ENCODE data around the gene IGDCC3. TPM values are rescaled to one million over a fixed set of nuclear protein-coding genes. Genes with fewer than 3 reads are reported as not detected.

The IGDCC3 gene
- polyA plus RNA-seq, 3 donors: 0.01 to 0.79 TPM; not detected in 1

DNA sequence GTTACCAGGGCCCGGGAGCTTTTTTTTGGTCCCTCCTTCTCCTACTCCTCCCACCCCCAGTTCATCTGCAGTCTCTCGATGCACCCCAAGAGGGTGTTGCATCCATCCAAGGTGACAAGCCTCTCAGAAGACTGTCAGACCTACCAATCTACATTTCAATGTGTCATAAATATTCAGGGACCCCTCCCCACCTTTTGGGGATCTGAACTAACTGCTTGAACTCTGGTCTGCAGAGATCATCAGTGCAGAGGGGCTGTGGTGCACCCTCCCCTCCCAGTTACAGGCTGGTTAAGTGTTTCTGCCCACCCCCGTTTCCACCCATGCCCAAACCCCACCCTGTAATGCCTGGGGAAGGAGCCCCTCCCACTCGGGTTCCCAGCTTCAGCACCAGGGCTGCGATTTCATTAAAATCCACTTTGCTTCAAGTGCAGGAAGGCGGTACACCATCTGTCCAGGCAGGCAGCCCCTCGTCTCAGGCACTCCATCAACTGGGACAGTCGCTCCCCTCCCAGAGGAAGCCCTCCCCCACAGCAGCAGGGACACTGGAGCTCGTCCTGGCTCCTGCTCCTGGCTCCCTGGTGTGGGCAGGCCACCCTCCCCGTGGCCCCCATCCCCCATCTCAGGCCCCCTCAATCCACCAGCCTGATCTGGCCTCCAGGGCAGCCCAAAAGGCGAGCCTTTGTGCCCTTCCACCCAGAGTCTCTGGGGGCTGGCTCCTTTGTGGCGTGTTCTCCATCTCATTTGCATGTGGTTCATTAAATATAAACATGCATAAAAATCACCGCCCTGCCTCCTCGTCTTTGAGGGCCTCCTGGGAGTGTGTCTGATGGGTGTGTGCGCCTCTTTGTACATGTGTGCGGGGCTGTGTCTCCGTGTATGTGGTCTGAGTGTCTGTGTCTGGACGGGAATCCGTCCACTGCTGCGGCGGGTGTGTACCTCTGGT is 41.0 kb downstream of the IGDCC3 start:
- H3K27ac ChIP-seq (ENCODE audit: low read depth, low read length): no peak overlapping the region
- 72 to 77% (median 75%) methylated on average over 21 of the region's 21 CpGs for WGBS, 3 donors

DNA sequence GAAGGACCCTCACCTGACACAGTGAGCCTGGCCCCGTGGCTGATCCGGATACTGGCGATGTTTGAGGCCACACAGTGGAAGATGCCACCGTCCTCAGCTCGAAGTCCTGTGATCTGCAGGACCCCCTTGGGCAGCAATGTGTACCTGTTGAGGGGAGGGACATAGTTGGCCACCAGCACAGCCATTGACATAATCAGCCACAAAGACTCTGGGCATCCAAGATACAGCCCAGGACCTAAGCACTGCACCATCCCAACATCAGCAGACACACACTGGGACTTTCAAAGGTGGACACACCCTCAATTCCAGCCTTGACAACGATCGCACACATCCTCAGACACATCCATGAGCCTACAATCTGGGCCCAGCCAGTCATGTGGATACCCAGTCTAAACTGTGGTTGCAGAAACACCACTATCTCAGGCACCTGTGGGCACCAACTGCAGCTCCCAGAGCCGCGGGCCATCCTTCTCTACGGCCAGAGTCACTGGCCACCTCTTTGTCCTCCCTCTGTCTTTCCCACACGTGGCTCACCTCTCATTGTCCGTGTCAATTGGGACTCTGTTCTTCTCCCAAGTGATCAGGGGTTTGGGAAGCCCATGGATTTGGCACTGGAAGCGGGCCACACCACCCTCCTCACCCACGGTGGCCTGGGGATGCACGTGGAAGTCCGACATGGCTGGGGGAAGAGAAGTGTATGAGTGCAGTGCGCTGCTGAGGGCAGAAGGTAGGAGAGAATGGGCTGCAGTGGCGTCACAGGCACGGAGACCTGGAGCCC is 42.3 kb downstream of the IGDCC3 start:
- WGBS, 3 donors: 90 to 94% (median 93%) methylated on average over 19 of the region's 19 CpGs

DNA sequence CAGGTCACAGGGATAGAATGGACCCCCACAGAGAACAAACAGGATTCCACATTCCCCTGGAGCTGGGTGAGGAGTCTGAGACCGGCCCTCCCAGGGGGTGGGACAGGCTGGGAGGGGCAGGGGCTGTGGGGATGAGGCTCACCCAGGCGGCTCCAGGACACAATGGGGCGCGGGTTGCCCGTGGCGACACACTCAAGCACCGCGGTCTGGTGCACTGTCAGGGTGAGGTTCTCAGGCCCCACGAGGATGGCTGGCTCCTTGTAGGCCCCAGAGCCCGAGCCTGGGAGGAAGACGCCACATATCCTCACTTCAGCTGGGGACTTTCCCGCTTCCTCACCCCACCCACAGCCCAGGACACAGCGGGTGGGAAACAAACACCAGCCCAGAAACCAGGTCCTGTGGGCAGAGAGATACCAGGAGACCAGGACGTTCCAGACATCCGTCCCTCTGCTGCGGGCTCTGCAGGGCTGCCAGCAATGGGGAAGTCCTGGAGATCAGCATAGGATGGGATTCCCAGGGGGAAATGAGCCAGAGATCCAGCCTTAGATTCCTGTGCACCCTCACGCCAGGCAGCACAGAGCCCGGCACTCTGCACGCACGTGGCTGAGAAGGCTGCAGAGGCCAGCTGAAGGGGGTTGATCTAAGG is 43.1 kb downstream of the IGDCC3 start:
- 66 to 74% (median 74%) methylated on average over 17 to 20 of the region's 20 CpGs for WGBS, 3 donors
- no peak overlapping the region for H3K27ac ChIP-seq (ENCODE audit: low read depth, low read length)

More for the DNA sequence above, 42.3 kb downstream of the IGDCC3 start:
- H3K27ac ChIP-seq (ENCODE audit: low read depth, low read length): no peak overlapping the region

GRCh38 chr15:65333856-65334255 is 43.9 kb downstream of the IGDCC3 start:
- H3K27ac ChIP-seq (ENCODE audit: low read depth, low read length): no peak overlapping the region
- 72 to 85% (median 76%) methylated on average over 5 of the region's 5 CpGs for WGBS, 3 donors

GRCh38 chr15:65333148-65333820 is 44.5 kb downstream of the IGDCC3 start:
- no peak overlapping the region for H3K27ac ChIP-seq (ENCODE audit: low read depth, low read length)
- 78 to 85% (median 85%) methylated on average over 16 of the region's 16 CpGs for WGBS, 3 donors

DNA sequence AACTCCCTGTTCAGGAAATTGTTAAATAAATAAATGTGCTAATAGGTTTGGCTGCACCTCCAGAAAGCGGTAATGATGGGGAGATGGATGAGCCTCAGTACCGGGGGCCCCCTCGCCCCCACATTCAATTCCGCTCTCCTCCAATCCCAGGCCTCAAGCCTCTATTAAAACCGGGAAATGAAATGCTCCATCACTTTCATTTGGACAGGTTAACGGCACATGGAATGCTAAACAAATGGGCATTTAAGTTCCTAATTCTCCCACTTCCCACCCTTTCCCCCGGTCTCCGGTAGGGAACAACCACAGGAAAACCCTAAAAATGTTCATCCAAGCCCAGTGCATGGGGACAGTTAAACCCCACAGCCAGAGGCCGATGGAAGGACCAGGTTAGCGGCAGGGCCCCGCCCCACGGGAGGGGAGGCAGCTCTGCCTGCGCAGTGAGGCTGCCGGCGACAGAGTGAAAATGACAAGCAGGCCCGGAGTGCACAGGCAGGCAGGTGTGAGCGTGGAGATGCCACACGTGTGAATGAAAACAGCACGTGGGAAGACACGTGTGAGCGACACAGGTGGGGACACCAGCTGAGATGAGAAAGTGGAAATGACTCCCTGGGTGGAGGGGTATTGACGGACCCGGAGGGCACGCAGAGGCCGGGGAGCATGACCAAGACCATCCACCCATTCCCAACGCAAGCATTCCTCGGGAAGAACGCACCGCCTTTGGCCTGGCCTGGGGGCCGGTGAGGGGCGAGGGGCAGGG is 45.2 kb downstream of the IGDCC3 start:
- no peak overlapping the region for H3K27ac ChIP-seq (ENCODE audit: low read depth, low read length)
- WGBS, 3 donors: 87 to 90% (median 89%) methylated on average over 31 of the region's 31 CpGs

DNA sequence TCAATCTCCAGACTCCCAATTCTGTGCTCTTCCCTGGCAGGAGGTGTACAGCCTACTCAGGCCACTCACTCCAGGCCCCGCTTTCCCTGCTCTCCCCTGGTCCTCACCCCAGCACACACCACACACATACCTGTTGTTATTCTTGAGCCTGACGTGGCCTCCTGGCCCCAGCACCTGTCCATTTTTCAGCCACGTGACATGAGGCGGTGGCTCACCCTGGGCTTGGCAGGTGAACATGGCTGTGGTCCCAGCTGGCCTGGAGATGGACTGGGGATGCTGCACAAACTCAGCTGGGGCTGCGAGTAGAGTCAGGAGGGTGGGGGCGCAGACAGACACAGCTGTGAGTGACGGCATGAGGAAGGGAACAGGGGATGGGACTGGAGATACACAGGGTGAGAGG is 46.0 kb downstream of the IGDCC3 start:
- no peak overlapping the region for H3K27ac ChIP-seq (ENCODE audit: low read depth, low read length)
- 82 to 88% (median 85%) methylated on average over 6 of the region's 7 CpGs for WGBS, 3 donors

DNA sequence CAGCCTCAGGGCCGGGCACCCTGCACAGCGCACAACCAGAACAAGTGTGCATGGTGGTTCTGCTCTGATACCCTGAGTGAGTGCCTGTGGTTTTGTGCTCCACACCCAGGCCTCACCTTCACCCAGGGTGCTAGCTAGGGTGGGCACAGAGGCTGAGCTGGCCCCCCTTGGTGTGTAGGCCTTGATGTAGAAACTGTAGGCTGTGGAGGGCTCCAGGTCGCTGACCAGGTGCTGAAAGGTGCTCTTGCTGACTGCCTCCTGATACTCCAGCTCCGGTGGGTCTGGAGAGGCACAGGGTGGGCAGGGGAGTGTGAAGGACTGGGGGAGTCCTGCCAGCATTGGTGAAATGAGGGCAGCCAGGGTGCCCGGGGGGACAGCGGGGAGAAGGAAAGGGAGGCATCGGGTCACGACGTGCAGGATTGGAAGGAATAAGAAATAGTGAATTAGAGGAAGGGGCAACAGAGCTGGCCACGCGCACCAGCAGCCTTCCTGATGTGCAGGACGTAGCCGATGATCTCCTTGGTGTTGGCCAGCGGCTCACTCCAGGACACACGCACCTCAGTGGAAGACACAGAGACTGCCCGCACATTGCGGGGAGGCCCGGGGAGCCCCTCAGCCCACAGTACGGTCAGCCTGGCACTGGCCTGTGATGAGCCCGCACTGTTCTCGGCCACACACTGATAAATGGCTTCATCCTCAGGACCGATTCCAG is 46.7 kb downstream of the IGDCC3 start:
- 90 to 96% (median 94%) methylated on average over 19 to 22 of the region's 22 CpGs for WGBS, 3 donors

DNA sequence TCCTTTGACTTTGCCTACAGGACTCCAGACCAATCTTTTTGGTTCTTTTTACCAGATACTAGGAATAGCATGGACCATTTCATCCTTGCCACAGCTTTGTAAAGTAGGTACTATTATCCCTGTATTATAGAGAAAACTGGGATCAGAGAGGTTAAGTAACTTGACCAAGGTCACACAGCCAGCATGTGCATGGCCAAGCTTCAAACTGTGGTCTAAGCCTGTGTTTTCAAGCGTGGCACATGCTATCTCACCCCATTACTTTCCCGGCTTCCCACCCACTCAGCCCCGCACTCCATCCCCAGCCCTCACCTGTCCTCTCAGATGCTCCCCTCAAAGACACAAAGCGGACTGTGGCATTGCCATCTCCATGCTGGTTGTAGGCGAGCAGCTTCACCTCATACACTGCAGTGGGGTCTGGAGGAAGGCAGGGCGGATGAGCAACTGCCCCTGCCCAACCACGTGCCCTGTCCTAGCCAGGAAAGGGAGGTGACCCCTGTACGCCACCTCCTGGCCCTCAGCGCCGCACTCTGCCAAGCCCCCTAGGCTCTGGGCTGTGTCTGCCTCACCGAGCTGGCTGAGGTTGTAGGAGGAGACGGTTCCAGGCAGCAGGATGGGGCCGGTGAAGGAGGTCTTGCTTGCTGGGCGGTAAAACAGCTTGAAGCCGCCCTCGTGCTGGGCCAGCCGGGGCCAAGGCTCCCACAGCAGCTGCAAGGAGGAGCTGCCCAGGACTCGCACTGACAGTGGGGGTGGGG is 47.6 kb downstream of the IGDCC3 start:
- H3K27ac ChIP-seq (ENCODE audit: low read depth, low read length): no peak overlapping the region
- WGBS, 3 donors: 87 to 94% (median 87%) methylated on average over 18 of the region's 18 CpGs

More for the DNA sequence above, 46.7 kb downstream of the IGDCC3 start:
- H3K27ac ChIP-seq (ENCODE audit: low read depth, low read length): no peak overlapping the region

DNA sequence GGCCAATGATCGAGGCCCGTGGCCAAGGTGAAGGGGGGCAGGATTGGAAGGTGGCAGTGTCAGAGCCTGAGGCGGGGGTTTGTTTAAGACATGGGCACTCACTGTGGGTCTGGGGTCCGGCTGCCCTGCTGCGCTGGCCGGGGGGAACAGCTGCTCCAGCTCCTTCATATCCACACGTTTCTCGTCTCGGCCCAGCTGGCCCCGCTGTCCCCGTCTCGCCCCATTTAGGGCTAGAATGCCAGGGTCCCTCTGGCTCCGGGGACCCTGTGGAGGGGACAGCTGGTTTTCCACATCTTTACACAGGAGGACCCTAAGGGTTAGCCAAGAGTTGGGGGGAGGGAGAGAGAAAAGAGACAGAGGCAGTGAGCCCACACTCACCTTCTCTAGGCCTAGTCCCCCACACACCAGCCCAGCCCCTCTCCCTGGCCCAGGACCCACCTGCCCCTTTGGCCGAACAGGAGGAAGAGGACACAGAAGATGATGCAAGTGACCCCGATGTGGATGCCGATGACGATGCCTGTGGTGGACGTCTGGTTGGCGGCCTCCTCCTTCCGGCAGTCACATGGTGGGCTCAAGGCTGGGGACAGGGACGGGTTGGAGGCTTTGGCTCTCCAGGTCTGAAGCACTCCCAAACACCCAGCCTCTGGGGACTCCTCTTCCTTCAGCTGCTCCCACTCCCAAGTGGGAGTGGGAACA is 48.4 kb downstream of the IGDCC3 start:
- WGBS, 3 donors: 93 to 95% (median 93%) methylated on average over 21 of the region's 21 CpGs
- no peak overlapping the region for H3K27ac ChIP-seq (ENCODE audit: low read depth, low read length)

DNA sequence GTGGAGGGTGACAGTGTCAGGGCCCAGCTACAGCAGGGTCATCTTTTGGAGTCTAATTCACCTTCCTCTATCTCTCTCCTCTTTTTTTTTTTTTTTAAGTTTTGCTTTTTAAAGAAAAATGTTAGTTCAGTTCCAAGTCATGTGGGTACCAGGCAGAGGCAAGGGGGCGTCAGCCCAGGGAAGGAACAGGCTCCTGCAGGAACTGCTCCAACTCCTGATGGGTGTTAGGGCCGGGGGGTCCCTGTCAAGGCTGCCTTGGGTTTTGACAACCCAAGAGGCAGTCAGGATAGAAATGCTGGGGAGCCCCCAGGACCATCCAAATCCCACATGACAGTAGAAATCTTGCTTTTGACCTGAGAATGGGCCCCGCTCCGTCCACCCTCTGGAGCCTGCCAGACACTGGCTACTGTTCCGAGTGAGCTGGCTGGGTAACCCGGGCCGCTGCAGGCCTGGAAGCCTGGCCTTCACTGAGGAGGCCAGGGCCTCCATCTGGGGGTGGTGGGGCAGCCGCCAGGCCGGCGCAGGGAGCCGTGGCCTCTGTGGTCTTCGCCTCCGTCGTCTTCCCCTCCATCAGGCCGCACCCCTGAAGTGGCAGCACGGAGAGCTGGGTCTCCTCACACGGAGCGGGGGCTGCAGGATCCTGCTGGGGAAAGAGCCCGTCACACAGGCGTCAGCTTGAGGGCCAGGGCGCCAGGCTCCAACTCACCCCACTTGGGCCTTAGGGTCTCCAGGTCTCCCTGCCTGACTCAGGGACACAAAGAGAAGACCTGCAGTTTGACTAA is 49.1 kb downstream of the IGDCC3 start:
- H3K27ac ChIP-seq (ENCODE audit: low read depth, low read length): no peak overlapping the region
- WGBS, 3 donors: 90 to 95% (median 90%) methylated on average over 17 to 21 of the region's 21 CpGs

- H3K27ac ChIP-seq (ENCODE audit: low read depth, low read length): no peak overlapping the region
- WGBS, 3 donors: 77 to 86% (median 77%) methylated on average over 11 to 12 of the region's 12 CpGs
Observed at GRCh38 chr15:65327651-65328393, 50.0 kb downstream of the IGDCC3 start.

DNA sequence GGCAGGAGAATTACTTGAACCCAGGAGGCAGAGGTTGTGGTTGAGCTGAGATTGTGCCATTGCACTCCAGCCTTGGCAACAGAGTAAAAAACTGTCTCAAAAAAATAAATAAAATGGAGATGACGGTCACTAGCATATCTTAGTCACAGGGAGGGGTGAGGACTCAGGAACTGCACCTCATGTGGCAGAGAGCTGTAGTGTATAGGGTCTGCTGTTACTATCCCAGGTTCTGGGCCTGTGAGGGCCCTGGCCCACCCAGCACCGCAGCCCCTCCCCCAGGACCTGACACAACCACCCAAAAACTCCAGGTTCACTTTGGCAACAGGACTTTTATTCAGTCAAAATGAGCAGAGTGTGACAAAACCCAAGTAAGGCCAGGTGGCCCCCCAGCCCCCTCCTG is 51.0 kb downstream of the IGDCC3 start:
- H3K27ac ChIP-seq (ENCODE audit: low read depth, low read length): no peak overlapping the region
- WGBS, 3 donors: 78 to 89% (median 85%) methylated on average over 2 of the region's 2 CpGs

DNA sequence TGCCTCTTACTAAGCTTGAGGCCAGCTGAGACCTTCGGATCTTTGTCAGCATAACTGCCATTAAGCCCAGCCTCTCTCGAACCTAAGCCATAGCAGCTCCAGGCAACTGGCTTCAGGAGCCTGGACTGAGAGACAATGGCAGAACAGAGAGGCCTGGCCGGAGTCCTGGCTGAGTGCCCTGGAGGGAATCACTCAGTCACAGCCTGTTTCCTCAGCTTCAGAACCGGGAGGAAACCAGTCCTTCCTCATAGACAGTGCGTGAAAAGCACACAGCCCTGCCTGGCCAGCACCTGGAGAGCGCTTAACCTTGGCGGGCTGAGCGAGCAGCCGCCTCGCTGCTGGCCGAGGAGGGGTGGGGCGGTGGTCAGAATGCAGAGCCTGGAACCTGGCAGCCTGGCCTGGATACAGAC is 51.7 kb downstream of the IGDCC3 start:
- no peak overlapping the region for H3K27ac ChIP-seq (ENCODE audit: low read depth, low read length)
- 17 to 22% (median 18%) methylated on average over 12 of the region's 12 CpGs for WGBS, 3 donors

Measured in adipose tissue (tissue), 3 donors.